ENCODE results near the gene DLGAP3. TPM values are rescaled to one million over a fixed set of nuclear protein-coding genes. Genes with fewer than 3 reads are reported as not detected.

DLGAP3 gene
- polyA plus RNA-seq, 1 experiment: not detected

- TF ChIP-seq CTCF (IDR thresholded peaks at IDR 0.05; ENCODE audit: insufficient read depth, low read depth, low read length): no peak
- Histone ChIP-seq H3K27me3 (ENCODE audit: control insufficient read depth, insufficient read depth, low read length) (no peaks in the 10 kb centered on the region; the same call in 1 of the 2 replicates), H3K36me3 (ENCODE audit: control insufficient read depth, insufficient read depth, low read length) (no peaks in the 10 kb centered on the region), H3K4me3 (ENCODE audit: low read depth, low read length) (no peak overlapping the region)
- DNase-seq (ENCODE audit: low read depth): no peak
- ChIA-PET POLR2A (no interaction called here), CTCF (no interaction called here)
Measured at GRCh38 chr1:34898330-34898761, 31.1 kb downstream of the DLGAP3 start.

- DNase-seq (ENCODE audit: low read depth): no peak
- Histone ChIP-seq H3K27me3 (ENCODE audit: control insufficient read depth, insufficient read depth, low read length) (no peaks in the 10 kb centered on the region; the same call in 1 of the 2 replicates), H3K36me3 (ENCODE audit: control insufficient read depth, insufficient read depth, low read length) (no peaks in the 10 kb centered on the region), H3K4me3 (ENCODE audit: low read depth, low read length) (no peak overlapping the region)
- ChIA-PET CTCF (interaction anchor here (0.6 to 2.1 kb wide), 4 partner anchors 11 to 316 kb away, joined by 3 to 5 read pairs (median 3); no protein-coding TSS in a partner anchor), POLR2A (no interaction called here)
- no peak for TF ChIP-seq CTCF (IDR thresholded peaks at IDR 0.05; ENCODE audit: insufficient read depth, low read depth, low read length)
Measured at GRCh38 chr1:34896612-34897011, 32.8 kb downstream of the DLGAP3 start.

- Histone ChIP-seq H3K27me3 (ENCODE audit: control insufficient read depth, insufficient read depth, low read length) (peaks cover 3% of the 10 kb centered on the region), H3K4me3 (ENCODE audit: low read depth, low read length) (no peak overlapping the region), H3K36me3 (ENCODE audit: control insufficient read depth, insufficient read depth, low read length) (no peaks in the 10 kb centered on the region)
- CTCF ChIA-PET: no interaction called here
- POLR2A ChIA-PET: no interaction called here
- no peak for DNase-seq (ENCODE audit: low read depth)
- TF ChIP-seq CTCF (IDR thresholded peaks at IDR 0.05; ENCODE audit: insufficient read depth, low read depth, low read length): no peak
Measured at GRCh38 chr1:34889705-34890104, 39.7 kb downstream of the DLGAP3 start.

- H3K36me3 ChIP-seq (ENCODE audit: control insufficient read depth, insufficient read depth, low read length): no peaks in the 10 kb centered on the region
- no peak for DNase-seq (ENCODE audit: low read depth)
- no peak for TF ChIP-seq CTCF (IDR thresholded peaks at IDR 0.05; ENCODE audit: insufficient read depth, low read depth, low read length)
- no peak overlapping the region for H3K4me3 ChIP-seq (ENCODE audit: low read depth, low read length)
- ChIA-PET CTCF (no interaction called here), POLR2A (no interaction called here)
- H3K27me3 ChIP-seq (ENCODE audit: control insufficient read depth, insufficient read depth, low read length): peaks cover 7% of the 10 kb centered on the region
Measured at GRCh38 chr1:34887593-34887992, 41.9 kb downstream of the DLGAP3 start.

GRCh38 chr1:34885405-34886247 is 43.8 kb downstream of the DLGAP3 start:
- DNase-seq (ENCODE audit: low read depth): no peak
- no peaks in the 10 kb centered on the region for H3K36me3 ChIP-seq (ENCODE audit: control insufficient read depth, insufficient read depth, low read length)
- CTCF ChIA-PET: interaction anchor here (1.0 to 1.6 kb wide), 2 partner anchors 19 to 26 kb away, joined by 4 to 6 read pairs; partner anchors contain the start of gene SMIM12
- H3K4me3 ChIP-seq (ENCODE audit: low read depth, low read length): peak overlapping the region; percentile 37
- POLR2A ChIA-PET: interaction anchor here (0.6 kb wide), 1 partner anchor 108 kb away, joined by 3 read pairs; no protein-coding TSS in a partner anchor
- TF ChIP-seq CTCF (IDR thresholded peaks at IDR 0.05; ENCODE audit: insufficient read depth, low read depth, low read length): no peak
- peaks cover 7% of the 10 kb centered on the region for H3K27me3 ChIP-seq (ENCODE audit: control insufficient read depth, insufficient read depth, low read length)
